ENCODE results near the gene BZW2.

DNA sequence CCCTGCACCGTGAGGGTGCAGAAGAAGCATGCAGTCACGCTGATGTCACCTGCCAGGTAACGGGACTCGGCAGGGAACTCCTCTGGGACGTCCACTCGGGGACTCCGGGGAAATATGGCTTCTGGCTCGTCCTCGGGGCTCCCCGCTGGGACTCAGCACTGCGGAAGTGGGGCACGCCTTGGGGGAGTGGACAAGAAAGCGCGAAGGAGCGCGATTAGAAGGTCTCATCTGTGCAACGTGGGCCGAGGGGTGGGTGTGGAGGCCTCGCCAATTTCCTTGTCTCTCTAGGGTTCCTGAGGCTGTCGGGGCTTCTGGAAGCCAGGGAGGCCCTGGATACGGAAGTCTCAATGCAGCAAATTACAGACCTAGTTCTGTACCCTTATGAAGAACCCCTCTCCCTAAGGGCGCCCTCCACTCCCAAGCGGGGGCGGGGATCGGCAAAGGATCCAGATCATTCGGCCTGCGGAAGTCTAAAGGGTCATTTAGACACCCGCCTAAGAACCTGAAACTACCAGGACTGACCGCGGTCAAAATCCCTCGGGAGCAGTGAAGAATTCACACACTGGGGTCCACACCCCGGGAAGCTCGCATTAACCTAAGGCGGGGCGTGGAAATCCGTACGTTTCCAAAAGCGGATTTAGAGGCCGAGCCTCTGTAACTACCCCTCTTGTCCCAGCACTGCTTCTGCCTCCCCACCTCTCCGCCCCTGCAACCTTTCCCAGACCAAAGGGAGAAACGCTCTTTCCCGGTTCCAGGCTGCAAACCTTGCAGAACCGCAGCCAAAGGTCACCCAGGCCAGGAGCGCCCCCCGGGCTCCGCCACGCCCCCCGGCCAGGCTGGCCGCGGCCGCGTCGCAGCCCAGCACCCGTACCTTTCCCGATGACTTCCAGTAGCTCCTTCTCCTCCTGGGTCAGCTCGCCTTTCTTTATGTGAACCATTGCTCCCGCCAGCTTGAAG is 1.1 kb upstream of the BZW2 start:
- TF ChIP-seq CTCF (IDR thresholded peaks at IDR 0.05) = no peak
- TF ChIP-seq EZH2 (IDR thresholded peaks at IDR 0.05; ENCODE audit: borderline replicate concordance, insufficient read depth, low read depth, low read length, poor library complexity, severe bottlenecking) = no peak

Data from B cell (primary cell).